H7 (cell line): Measurements from ENCODE around the gene RNF227. TPM values are rescaled to one million over a fixed set of nuclear protein-coding genes. Genes with fewer than 3 reads are reported as not detected.
"Not testable (repeated sequence)": the region's sequence is repeated elsewhere in the genome, so short reads cannot be mapped to it uniquely, and the experiment has no call there.

ENCODE experiments used
- DNase-seq: peaks from one replicate; pipeline ENCODE4 v3.0.0; 2012
- H3K27me3 ChIP-seq: 2 replicates; pipeline ENCODE4 v1.6.0; 2011; ENCODE audit warnings: mild to moderate bottlenecking, low read length; ENCODE audit not compliant: control insufficient read depth, insufficient read depth
- H3K36me3 ChIP-seq: replicated peaks from 2 replicates; pipeline ENCODE4 v1.5.1; 2011; ENCODE audit warnings: low read length; ENCODE audit not compliant: control insufficient read depth, insufficient read depth
- H3K4me3 ChIP-seq: 2 replicates; pipeline ENCODE4 v1.5.1; 2011; ENCODE audit warnings: low read depth, mild to moderate bottlenecking, control low read depth, low read length, moderate library complexity; ENCODE audit not compliant: insufficient read depth
- total RNA-seq: library from RNA; depleted of rRNA; stranded (reverse); fragments of >200 nt; shearing (Covaris generic); gene quantifications from 2 replicates; pipeline ENCODE4 v1.2.3, GENCODE V29; 2014; rRNA removed

Gene RNF227
- total RNA-seq, 1 experiment from 2014 or later, result 0.17 TPM

DNA sequence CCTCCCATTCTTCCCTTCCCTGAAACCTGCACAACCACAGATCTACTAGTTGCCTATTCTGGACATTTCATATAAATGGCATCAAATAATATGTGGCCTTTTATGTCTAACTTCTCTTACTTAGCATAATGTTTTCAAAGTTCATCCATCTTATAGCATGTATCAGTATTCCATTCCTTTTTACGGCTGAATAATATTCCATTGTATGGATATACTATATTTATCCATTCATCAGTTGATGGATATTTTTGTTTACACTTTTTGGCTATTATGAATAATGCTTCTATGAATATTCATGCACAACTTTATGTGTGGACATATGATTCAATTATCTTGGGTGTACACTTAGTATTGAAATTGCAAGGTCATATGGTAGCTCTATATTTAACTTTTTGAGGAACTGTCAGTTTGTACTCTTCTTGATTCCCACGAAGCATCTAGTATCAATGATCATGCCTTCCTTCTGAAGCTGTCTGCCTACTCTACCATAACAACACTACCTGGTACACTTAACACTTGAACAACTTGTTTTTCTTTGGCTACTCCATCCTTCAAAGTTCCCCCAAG is 40.2 kb downstream of the RNF227 start:
- H3K4me3 ChIP-seq, result no peak overlapping the region
- no peak for DNase-seq
- H3K27me3 ChIP-seq, result no peaks in the 10 kb centered on the region
- no peaks in the 10 kb centered on the region for H3K36me3 ChIP-seq

DNA sequence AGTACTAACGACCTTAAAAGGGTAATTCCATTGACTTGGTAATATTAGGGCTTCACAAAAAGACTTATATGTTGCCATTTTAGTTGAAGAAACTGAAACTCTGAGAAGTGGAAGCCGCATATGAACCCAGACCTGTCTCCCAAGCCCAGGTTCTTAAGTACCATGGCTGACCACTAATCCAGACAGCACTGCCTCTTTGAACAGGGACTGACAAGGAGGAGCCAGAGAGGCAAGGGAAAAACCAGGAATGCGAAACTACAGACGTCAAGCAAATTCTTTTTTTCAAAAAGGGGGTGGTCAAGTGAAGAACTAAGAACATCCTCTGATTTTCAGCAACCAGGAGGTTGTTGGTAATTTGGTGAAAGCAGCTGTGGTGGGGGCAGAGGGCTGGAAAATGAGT is 43.0 kb downstream of the RNF227 start:
- no peak for DNase-seq

DNA sequence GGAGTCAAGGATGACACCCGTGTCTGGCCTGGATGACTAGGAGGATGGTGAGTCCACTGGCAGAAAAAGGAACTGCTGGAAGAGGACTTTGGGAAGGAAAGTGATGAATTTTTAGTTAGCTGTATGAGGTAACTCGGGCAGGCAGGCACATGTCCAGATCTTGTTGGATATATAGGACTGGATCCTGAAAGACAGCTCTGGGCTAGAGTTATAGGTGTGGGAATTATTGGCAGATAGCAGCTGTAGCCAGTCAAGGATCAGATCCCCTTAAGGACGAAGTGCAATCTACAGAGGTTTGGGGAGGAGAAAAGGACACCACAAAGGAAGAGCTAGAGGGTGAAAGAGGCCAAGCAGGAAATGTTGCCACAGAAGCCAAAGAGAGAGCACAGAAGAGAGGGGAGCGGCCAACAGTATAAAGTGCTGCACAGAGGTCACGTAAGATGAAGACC is 48.2 kb downstream of the RNF227 start:
- Histone ChIP-seq H3K36me3 (no peaks in the 10 kb centered on the region; the same call in 1 of the 2 replicates), H3K27me3 (no peaks in the 10 kb centered on the region), H3K4me3 (no peak overlapping the region)
- no peak for DNase-seq

More for the DNA sequence above, 43.0 kb downstream of the RNF227 start:
- Histone ChIP-seq H3K4me3 (no peak overlapping the region), H3K27me3 (no peaks in the 10 kb centered on the region), H3K36me3 (no peaks in the 10 kb centered on the region)

DNA sequence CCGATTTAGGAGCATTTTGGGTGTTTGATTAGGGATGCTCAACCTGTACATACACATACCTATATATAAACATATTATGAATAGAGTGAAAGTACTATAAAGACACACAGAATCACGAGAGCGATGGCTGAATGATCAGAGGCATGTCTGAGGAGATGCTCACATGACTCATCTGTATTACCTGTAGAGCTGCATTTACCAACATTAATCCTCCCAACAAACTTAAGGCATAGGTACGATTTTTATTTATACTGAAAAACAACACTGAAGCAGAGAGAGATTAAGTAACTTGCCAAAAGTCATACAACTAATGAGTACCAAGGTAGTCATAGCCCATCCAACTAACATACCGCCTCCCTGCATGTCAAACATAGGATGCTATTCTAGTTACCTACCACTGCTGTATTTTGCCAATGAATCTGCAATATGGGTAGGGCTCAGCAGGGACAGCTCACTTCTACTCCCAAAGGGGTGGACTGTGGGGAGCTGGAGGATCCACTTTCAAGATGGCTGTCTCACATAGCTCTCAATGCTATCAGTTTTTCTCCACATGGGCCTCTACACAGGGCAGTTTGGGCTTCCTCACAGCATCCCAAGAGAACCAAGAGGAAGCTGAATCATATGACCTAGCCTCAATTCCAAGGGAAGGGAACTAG is 51.0 kb downstream of the RNF227 start:
- Histone ChIP-seq H3K36me3 (peaks cover under 1% of the 10 kb centered on the region; the same call in 1 of the 2 replicates), H3K4me3 (no peak overlapping the region), H3K27me3 (no peaks in the 10 kb centered on the region)
- DNase-seq, result no peak

DNA sequence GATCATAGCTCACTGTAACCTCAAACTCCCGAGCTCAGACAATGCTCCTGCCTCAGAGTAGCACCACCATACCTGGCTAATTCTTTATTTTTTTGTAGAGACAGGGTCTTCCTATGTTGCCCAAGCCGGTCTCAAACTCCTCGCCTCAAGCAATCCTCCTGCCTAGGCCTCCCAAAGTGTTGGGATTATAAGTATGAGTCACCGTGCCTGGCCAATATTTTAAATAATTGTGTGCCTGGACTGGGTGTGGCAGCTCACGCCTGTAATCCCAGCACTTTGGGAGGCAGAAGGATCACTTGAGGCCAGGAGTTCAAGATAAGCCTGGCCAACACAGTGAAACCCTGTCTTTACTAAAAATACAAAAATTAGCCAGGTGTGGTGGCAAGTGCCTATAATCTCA is 51.7 kb downstream of the RNF227 start:
- H3K4me3 ChIP-seq, H3K36me3 ChIP-seq, H3K27me3 ChIP-seq, DNase-seq: not testable (repeated sequence)

Other genes with a start within 250 kb of the RNF227 start
- 97.5 and 99.4 TPM in 2 replicates for gene TP53, start 228.8 kb downstream of the RNF227 start, total RNA-seq
- 32.9 and 41.3 TPM in 2 replicates for gene WRAP53, start 227.8 kb downstream of the RNF227 start, total RNA-seq
- 6.0 and 6.4 TPM in 2 replicates for gene EFNB3, start 211.1 kb downstream of the RNF227 start, total RNA-seq
- gene DNAH2, start 198.5 kb downstream of the RNF227 start, total RNA-seq, result 0.11 and 0.24 TPM in 2 replicates
- 1.1 and 1.6 TPM in 2 replicates for gene KDM6B, start 82.1 kb downstream of the RNF227 start, total RNA-seq
- gene TMEM88, start 61.2 kb downstream of the RNF227 start, total RNA-seq, result 7.2 and 27.0 TPM in 2 replicates
- gene NAA38, start 58.7 kb downstream of the RNF227 start, total RNA-seq, result 59.0 and 81.9 TPM in 2 replicates
- gene CYB5D1, start 58.3 kb downstream of the RNF227 start, total RNA-seq, result 10.2 and 10.3 TPM in 2 replicates
- 30.1 TPM in 2 replicates for gene CHD3, start 27.5 kb downstream of the RNF227 start, total RNA-seq
- gene KCNAB3, start 13.6 kb upstream of the RNF227 start, total RNA-seq, result 0.37 TPM in 1 of 2 replicates, not detected in the other
- 8.1 and 12.0 TPM in 2 replicates for gene TRAPPC1, start 15.7 kb upstream of the RNF227 start, total RNA-seq
- 5.5 and 6.8 TPM in 2 replicates for gene CNTROB, start 15.9 kb upstream of the RNF227 start, total RNA-seq
- not detected in 2 replicates for gene GUCY2D, start 86.3 kb upstream of the RNF227 start, total RNA-seq
- gene ALOX15B, start 122.8 kb upstream of the RNF227 start, total RNA-seq, result not detected in 2 replicates
- not detected in 2 replicates for gene ALOX12B, start 171.4 kb upstream of the RNF227 start, total RNA-seq
- gene ALOXE3, start 202.2 kb upstream of the RNF227 start, total RNA-seq, result not detected in 2 replicates
- gene HES7, start 207.8 kb upstream of the RNF227 start, total RNA-seq, result 1.3 and 2.1 TPM in 2 replicates
- 19.2 and 32.4 TPM in 2 replicates for gene PER1, start 236.1 kb upstream of the RNF227 start, total RNA-seq
- gene VAMP2, start 246.7 kb upstream of the RNF227 start, total RNA-seq, result 7.3 and 10.5 TPM in 2 replicates